ENCODE data around the gene SHC2.

The SHC2 gene

DNA sequence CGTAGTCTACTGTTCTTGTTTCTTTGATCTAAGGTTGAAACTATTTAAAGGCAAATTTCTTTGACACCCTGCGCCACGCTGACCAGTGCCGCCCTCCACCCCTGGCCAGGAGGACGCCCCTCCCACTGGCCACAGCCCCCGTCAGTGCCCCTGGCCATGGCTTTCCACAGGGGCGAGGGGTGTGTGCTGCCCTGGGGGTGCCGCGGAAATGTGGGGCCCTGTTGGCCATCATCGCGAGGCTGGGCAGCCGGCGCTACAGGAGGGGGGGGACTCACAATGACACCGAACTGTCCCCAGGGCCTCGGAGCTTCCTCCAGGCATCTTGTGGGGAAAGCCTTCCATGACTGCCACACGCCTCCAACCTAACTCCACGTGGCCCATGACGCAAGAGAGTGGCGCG is 10.9 kb downstream of the SHC2 start:
- H3K4me3 ChIP-seq (ENCODE audit: low read depth, low read length), result no peak overlapping the region
- TF ChIP-seq, protein P1, sequence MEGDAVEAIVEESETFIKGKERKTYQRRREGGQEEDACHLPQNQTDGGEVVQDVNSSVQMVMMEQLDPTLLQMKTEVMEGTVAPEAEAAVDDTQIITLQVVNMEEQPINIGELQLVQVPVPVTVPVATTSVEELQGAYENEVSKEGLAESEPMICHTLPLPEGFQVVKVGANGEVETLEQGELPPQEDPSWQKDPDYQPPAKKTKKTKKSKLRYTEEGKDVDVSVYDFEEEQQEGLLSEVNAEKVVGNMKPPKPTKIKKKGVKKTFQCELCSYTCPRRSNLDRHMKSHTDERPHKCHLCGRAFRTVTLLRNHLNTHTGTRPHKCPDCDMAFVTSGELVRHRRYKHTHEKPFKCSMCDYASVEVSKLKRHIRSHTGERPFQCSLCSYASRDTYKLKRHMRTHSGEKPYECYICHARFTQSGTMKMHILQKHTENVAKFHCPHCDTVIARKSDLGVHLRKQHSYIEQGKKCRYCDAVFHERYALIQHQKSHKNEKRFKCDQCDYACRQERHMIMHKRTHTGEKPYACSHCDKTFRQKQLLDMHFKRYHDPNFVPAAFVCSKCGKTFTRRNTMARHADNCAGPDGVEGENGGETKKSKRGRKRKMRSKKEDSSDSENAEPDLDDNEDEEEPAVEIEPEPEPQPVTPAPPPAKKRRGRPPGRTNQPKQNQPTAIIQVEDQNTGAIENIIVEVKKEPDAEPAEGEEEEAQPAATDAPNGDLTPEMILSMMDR (IDR thresholded peaks at IDR 0.05; ENCODE audit: borderline replicate concordance, insufficient read depth, low read depth, low read length), result no peak

- TF ChIP-seq, protein P1 (IDR thresholded peaks at IDR 0.05; ENCODE audit: borderline replicate concordance, insufficient read depth, low read depth, low read length), result no peak
These were observed 12.8 kb downstream of the SHC2 start for GRCh38 chr19:447816-448560.

DNA sequence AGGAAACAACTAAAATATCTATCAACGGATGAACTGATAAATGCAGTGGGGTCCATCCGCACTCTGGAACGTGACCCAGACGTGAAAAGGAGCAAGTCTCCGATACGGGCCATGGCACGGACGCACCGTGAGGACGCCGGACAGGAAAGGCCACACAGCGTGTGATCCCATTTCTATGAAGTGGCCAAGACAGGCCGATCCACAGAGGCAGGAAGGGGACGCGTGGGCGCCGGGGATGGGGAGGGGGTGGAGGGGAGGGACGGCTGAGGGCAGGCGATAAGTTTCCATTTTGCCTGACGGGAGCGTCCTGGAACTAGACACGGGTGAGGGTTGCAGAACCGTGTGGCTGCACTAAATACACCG is 13.8 kb downstream of the SHC2 start:
- TF ChIP-seq, protein P1 (IDR thresholded peaks at IDR 0.05; ENCODE audit: borderline replicate concordance, insufficient read depth, low read depth, low read length), result no peak
- H3K4me3 ChIP-seq (ENCODE audit: low read depth, low read length), result no peak overlapping the region

More at GRCh38 chr19:447816-448560, 12.8 kb downstream of the SHC2 start:
- no peak overlapping the region for H3K4me3 ChIP-seq (ENCODE audit: low read depth, low read length)

DNA sequence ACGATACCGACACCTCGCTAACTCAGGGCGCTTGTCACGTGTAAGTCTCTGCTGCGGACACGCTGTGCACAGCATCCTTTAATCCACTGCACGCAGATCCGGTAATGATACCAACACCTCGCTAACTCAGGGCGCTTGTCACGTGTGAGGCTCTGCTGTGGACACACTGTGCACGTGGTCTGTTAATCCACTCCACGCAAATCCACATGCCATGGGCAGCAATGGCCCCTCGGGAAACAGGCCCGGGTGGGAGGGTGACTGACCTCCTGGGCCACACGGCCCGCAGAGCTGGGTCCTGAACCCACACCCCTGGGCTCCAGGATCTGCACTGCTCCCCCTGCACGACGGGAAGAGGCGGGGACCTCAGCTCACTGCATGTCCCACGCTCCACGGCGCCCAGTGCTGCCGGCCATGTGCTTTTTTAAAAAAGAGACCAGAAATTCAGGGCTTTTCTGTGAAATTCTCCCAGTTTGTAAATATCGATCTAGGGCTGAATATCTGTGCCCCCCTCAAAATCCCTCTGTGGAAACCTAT is 16.1 kb downstream of the SHC2 start:
- H3K4me3 ChIP-seq (ENCODE audit: low read depth, low read length), result no peak overlapping the region
- TF ChIP-seq, protein P1 (IDR thresholded peaks at IDR 0.05; ENCODE audit: borderline replicate concordance, insufficient read depth, low read depth, low read length), result no peak

DNA sequence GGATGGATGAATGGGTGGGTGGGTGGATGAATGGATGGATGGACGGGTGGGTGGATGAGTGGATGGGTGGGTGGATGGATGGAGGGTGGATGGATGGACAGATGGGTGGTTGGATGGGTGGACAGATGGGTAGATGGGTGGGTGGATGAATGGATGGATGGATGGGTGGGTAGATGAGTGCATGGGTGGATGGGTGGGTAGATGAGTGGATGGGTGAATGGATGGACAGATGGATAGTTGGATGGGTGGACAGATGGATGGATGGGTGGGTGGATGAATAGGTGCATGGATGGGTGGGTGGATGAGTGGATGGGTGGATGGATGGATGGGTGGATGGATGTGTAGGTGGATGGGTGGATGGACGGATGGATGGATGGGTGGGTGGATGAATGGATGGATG is 17.8 kb downstream of the SHC2 start:
- H3K4me3 ChIP-seq (ENCODE audit: low read depth, low read length), result no peak overlapping the region
- TF ChIP-seq, protein P1 (IDR thresholded peaks at IDR 0.05; ENCODE audit: borderline replicate concordance, insufficient read depth, low read depth, low read length), result no peak

- H3K4me3 ChIP-seq (ENCODE audit: low read depth, low read length), result no peak overlapping the region
- TF ChIP-seq, protein P1 (IDR thresholded peaks at IDR 0.05; ENCODE audit: borderline replicate concordance, insufficient read depth, low read depth, low read length), result no peak
These were observed 18.7 kb downstream of the SHC2 start for GRCh38 chr19:442085-442484.

DNA sequence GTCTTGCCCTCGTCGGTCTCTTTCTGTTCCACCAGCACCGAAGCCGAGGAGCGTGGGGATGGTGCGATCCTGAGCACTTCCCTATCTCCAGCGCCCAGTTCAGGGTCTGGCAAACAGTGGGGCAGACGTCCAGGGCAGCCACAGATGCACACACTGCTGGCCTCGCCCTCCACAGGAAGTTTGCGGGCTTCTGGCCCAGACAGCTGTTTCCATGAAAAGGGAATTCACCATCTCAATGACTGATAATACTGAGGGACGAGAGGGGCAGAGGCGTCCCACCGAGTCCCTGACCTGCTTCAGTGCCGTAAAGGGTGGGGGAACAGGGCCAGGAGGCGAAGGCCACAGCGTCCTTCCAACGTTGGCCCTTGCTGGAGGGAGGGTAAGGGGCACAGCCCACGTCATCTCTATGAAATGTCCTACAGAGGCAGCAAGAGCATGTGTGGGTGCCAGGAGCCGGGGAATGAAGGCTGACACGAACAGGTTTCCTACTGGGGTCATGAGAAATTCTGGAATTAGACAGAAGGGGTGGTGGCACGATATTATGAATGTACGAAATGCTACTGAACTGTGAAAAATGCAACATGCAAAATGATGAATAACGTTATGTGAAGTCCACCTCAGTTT is 19.5 kb downstream of the SHC2 start:
- H3K4me3 ChIP-seq (ENCODE audit: low read depth, low read length), result no peak overlapping the region
- TF ChIP-seq, protein P1 (IDR thresholded peaks at IDR 0.05; ENCODE audit: borderline replicate concordance, insufficient read depth, low read depth, low read length), result no peak

All from GM12875 (cell line).